GM12865 (cell line): ENCODE data around the gene SMIM10L1.

Experiments
- DNase-seq: peaks from one replicate; pipeline ENCODE4 v3.0.0; 2010; ENCODE audit warnings: low read depth
- H3K4me3 ChIP-seq: 2 replicates; pipeline ENCODE4 v1.5.1; 2011; ENCODE audit warnings: mild to moderate bottlenecking, low read depth, low read length, control low read depth
- CTCF ChIP-seq: IDR thresholded peaks from 2 replicates; pipeline ENCODE4 v1.5.1; 2011; ENCODE audit warnings: low read length, control low read depth, low read depth, inconsistent platforms; ENCODE audit not compliant: insufficient read depth; ENCODE audit errors: missing control alignments

SMIM10L1 gene

GRCh38 chr12:11158885-11159444 lies 12.0 kb upstream of the SMIM10L1 start:
- no peak for DNase-seq
- no peak overlapping the region for H3K4me3 ChIP-seq
- TF ChIP-seq CTCF: no peak

GRCh38 chr12:11162502-11162901 lies 8.5 kb upstream of the SMIM10L1 start:
- no peak overlapping the region for H3K4me3 ChIP-seq
- no peak for DNase-seq
- no peak for TF ChIP-seq CTCF

- H3K4me3 ChIP-seq: no peak overlapping the region
- no peak for TF ChIP-seq CTCF
- no peak for DNase-seq
These were observed 6.6 kb upstream of the SMIM10L1 start for GRCh38 chr12:11164384-11164783.

- no peak overlapping the region for H3K4me3 ChIP-seq
- DNase-seq: no peak
- no peak for TF ChIP-seq CTCF
These were observed 4.7 kb upstream of the SMIM10L1 start for GRCh38 chr12:11166300-11166699.

GRCh38 chr12:11170810-11171144 lies 217 bp upstream of the SMIM10L1 start:
- H3K4me3 ChIP-seq: peak overlapping the region; percentile 83
- no peak for DNase-seq
- no peak for TF ChIP-seq CTCF

- peak; percentile 29 for DNase-seq
- TF ChIP-seq CTCF: no peak
- H3K4me3 ChIP-seq: peak overlapping the region; percentile 83
These were observed 1.1 kb downstream of the SMIM10L1 start for GRCh38 chr12:11171969-11172675.

GRCh38 chr12:11174022-11174421 lies 3.0 kb downstream of the SMIM10L1 start:
- H3K4me3 ChIP-seq: no peak overlapping the region
- no peak for DNase-seq

More at GRCh38 chr12:11174022-11174421, 3.0 kb downstream of the SMIM10L1 start:
- TF ChIP-seq CTCF: no peak
